PC-9 (cell line): ENCODE data around the gene HGD.

Experiments
- CTCF ChIP-seq: fragments of 200-600 bp; sonication (generic); conservative IDR thresholded peaks from 2 replicates; pipeline ENCODE4 v1.6.1; 2017; ENCODE audit warnings: mixed run types, antibody characterized with exemption, mild to moderate bottlenecking, moderate library complexity
- EZH2 ChIP-seq: fragments of 200-600 bp; sonication (generic); IDR thresholded peaks from 2 replicates; pipeline ENCODE4 v1.8.0; 2017; ENCODE audit warnings: antibody characterized with exemption, low read depth

- no peak for TF ChIP-seq CTCF
- no peak for TF ChIP-seq EZH2
Measured at GRCh38 chr3:120652281-120652680, 29.8 kb downstream of the HGD start.
